OCI-LY7 (cell line): ENCODE measurements around the gene SOD1.

Source experiments
- EZH2phosphoT487 ChIP-seq: fragments of 200-600 bp; sonication (generic); IDR thresholded peaks from 2 replicates; pipeline ENCODE4 v1.6.1; 2018; ENCODE audit warnings: low read depth, borderline replicate concordance, mild to moderate bottlenecking, mixed run types, antibody characterized with exemption, low read length, moderate library complexity, mixed read lengths
- TF ChIP-seq, protein P1 (sequence below): fragments of 200-600 bp; sonication (generic); conservative IDR thresholded peaks from 2 replicates; pipeline ENCODE4 v1.5.1; 2014; ENCODE audit warnings: mild to moderate bottlenecking, antibody characterized with exemption, low read length, moderate library complexity, mixed read lengths

DNA sequence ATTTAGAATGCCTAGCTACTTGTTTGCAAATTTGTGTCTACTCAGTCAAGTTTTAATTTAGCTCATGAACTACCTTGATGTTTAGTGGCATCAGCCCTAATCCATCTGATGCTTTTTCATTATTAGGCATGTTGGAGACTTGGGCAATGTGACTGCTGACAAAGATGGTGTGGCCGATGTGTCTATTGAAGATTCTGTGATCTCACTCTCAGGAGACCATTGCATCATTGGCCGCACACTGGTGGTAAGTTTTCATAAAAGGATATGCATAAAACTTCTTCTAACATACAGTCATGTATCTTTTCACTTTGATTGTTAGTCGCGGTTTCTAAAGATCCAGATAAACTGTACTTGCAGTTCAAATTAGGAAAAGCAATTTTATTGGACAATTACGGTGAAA lies 7.6 kb downstream of the SOD1 start:
- TF ChIP-seq, protein P1, sequence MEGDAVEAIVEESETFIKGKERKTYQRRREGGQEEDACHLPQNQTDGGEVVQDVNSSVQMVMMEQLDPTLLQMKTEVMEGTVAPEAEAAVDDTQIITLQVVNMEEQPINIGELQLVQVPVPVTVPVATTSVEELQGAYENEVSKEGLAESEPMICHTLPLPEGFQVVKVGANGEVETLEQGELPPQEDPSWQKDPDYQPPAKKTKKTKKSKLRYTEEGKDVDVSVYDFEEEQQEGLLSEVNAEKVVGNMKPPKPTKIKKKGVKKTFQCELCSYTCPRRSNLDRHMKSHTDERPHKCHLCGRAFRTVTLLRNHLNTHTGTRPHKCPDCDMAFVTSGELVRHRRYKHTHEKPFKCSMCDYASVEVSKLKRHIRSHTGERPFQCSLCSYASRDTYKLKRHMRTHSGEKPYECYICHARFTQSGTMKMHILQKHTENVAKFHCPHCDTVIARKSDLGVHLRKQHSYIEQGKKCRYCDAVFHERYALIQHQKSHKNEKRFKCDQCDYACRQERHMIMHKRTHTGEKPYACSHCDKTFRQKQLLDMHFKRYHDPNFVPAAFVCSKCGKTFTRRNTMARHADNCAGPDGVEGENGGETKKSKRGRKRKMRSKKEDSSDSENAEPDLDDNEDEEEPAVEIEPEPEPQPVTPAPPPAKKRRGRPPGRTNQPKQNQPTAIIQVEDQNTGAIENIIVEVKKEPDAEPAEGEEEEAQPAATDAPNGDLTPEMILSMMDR = no peak
- no peak for TF ChIP-seq EZH2phosphoT487
